Right ventricle myocardium inferior (tissue), 1 donor: ENCODE data around the gene FAM174C. TPM values are rescaled to one million over a fixed set of nuclear protein-coding genes. Genes with fewer than 3 reads are reported as not detected.

Experiments used
- ATAC-seq: fragments of 200-7000 bp; cut with Tn5 transposase; one replicate; pipeline ENCODE4 v1.9.1; 2020; ENCODE audit warnings: mild to moderate bottlenecking, moderate library complexity
- DNase-seq: peaks from one replicate; pipeline ENCODE4 v3.0.0; 2021; ENCODE audit errors: missing footprints
- intact Hi-C: fragments of 100-400 bp; cut with DNase I; formaldehyde crosslinking; loops from one replicate; pipeline ENCODE4 v1.11.0; 2022
- total RNA-seq: library from RNA; stranded (reverse); fragmentation: NEBNext Ultra II Directional; extraction: Animal tissue kit (Norgen Biotek cat#: 25700); gene quantifications from one replicate; pipeline ENCODE4 v1.2.1, GENCODE V29; 2021
- donor health status: DM: no; HTN: yes; CAD: no; lungs with severe emphysema.

FAM174C gene
- total RNA-seq, 1 donor from 2014 or later = 13.1 TPM

DNA sequence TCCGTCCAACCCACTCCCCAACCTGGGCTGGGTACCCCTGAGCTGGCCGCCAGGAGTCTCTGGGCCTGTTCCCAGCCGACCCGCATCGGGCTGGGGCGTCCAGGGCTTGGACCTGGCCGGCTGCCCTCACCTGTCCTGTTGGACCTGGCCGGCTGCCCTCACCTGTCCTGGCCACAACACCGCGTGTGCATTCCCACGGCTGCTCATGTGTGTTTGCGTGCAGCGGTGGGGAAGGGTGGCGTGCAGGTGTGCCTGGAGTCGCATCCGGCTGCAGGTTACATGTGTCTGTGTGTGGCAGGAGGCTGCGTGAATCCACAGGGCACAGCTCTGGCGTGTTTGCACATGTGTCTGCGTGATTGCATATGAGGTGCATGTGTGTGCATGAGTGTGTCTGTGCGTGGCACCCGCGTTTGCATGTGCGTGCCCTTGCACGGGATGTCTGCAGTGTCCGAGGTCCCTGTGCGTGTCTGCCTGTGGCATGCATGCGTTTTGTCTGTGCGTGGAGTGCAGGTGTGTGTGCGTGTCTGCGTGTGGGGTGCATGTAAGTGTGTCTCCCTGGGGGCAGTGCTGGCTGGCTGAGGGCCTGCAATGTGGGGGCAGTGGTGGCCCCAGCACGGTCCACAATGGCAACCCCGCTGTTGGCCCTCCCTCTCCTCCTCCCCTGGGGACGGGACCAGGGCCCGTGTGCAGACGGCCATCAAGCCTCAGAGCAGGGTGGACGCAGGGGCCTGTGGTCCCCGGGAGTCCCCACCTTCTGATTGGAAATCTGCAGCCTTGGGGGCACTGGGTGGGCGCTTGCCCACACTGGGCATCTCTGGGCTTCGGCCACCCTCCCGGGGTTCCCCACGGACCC lies 13.7 kb downstream of the FAM174C start:
- ATAC-seq (no peak), DNase-seq (no peak)
- intact Hi-C loops = no loop called here

GRCh38 chr19:1289686-1290025 lies 14.3 kb downstream of the FAM174C start:
- DNase-seq (no peak), ATAC-seq (no peak)
- intact Hi-C loops = no loop called here

GRCh38 chr19:1290196-1290702 lies 14.9 kb downstream of the FAM174C start:
- intact Hi-C loops = no loop called here
- DNase-seq (no peak), ATAC-seq (no peak)

DNA sequence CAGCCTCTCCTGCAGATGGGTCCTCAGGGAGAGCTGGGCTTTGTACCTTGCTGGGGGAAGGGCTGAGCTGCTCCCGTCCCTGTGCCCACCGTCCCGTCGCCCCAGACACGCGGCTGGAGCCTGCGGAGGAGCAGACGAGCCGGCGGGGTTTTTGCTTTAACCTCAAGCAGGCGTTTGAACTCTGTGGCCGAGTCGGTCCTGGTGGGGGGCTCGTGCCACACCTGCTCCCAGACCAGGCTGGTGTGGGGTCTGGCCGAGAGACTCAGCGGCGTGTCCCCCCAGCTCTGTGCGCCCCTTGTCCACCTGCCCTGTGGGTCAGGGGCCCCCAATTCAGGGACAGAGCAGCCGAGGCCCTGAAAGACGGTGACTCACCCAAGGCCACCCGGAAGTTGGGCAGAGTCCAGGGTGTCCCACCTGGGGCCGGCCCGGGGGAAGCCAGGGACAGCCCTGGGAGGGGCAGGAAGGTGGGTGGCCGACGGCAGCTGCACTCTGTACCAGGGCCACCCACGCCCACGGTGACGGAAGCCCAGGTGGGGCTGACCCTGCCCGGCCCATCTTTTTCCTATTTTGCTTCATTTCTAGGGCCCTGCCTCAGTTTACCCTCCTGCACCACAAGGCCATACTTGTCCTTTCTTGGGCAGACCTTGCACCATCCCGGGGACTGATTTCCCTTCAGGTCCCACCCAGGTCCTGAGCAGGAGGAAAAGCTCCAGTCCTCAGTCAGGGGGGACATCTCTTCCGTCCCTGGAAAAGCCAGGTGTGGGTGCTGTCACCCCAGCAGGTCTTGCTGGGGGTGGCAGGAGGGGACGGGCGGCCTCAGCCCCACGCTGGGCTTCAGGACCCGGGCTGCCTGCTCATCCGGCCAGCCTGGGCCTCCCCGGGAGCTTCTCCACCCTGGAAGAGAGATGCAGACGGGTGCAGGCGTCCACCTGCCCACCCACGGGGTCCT lies 15.6 kb downstream of the FAM174C start:
- DNase-seq (no peak), ATAC-seq (no peak)
- intact Hi-C loops = no loop called here

DNA sequence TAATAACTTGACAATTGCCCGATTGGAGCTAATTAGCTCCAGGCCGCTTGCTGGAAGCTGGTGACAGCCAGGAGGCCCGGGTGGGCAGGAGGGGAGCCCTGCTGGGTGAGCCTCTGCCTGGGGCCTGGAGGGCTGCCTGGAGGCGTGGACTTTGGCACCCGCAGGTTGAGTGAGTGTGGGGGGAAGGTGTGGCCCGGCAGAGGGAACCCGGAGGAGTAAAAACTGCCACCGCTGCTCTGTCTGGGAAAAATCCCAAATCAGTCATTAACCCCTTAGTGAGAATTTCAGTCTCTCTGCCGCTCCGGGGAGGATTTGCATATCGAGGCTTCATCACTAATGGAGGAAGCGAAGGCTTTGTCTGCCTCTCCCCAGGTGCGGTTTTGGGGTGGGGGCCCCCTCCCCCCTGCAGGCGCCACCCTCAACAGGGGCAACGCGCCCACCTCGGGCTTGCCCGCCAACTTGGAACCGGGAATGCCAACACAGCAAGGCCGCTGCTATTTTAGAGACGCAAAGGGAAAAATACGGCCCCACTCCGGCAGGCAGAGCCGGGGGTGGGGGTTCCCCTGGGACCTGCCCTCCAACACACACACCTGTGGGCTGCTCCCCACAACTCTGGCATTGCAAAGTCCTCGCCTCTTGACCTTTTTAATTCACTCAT lies 16.6 kb downstream of the FAM174C start:
- intact Hi-C loops = no loop called here

GRCh38 chr19:1292419-1293151 lies 17.3 kb downstream of the FAM174C start:
- DNase-seq (no peak), ATAC-seq (no peak)
- intact Hi-C loops = no loop called here

More for the DNA sequence above, 16.6 kb downstream of the FAM174C start:
- no peak for DNase-seq
- no peak for ATAC-seq

GRCh38 chr19:1293782-1294604 lies 18.7 kb downstream of the FAM174C start:
- DNase-seq (no peak), ATAC-seq (no peak)
- intact Hi-C loops = no loop called here

DNA sequence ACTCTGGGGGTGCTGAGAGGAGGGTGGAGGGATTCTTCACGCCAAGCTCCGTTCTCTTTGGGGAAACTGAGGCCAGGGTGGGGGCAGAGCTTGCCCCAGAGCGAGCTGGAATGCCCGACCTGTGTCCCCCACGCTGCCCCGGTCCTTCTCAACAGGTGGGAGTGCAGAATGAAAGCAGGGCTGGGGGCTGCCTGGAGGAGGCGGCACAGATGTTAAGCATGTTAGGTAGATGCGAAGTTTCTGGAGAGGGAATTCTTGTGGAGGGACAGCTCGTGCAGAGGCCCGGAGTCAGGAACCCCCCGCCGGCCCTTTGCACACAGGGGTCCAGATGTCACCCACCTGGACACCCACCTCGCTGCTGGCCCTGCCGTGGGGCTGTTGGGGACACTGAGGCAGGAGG lies 19.4 kb downstream of the FAM174C start:
- ATAC-seq (no peak), DNase-seq (no peak)
- intact Hi-C loops = no loop called here

- intact Hi-C loops = no loop called here
- ATAC-seq = no peak
- DNase-seq = no peak
Measured at GRCh38 chr19:1295169-1296012, 20.1 kb downstream of the FAM174C start.

DNA sequence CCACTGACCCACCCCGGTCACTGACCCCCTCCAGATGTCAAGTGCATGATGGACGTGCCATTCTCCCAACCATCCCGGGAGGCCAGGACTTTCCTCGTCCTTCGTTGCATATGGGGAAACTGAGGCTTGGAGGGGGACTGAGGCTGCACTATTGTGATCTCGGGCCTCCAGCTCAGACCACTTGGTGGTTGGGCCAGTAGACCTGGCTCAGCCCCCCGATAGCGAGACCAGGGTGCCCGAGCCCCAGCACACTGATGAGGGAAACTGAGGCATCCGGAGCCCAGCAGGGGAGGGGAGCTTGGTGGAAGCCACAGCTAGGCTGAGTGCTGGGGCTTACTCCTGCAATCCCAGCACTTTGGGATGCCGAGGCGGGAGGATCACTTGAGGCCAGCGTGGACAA lies 20.7 kb downstream of the FAM174C start:
- ATAC-seq = no peak
- no peak for DNase-seq
- intact Hi-C loops = no loop called here

DNA sequence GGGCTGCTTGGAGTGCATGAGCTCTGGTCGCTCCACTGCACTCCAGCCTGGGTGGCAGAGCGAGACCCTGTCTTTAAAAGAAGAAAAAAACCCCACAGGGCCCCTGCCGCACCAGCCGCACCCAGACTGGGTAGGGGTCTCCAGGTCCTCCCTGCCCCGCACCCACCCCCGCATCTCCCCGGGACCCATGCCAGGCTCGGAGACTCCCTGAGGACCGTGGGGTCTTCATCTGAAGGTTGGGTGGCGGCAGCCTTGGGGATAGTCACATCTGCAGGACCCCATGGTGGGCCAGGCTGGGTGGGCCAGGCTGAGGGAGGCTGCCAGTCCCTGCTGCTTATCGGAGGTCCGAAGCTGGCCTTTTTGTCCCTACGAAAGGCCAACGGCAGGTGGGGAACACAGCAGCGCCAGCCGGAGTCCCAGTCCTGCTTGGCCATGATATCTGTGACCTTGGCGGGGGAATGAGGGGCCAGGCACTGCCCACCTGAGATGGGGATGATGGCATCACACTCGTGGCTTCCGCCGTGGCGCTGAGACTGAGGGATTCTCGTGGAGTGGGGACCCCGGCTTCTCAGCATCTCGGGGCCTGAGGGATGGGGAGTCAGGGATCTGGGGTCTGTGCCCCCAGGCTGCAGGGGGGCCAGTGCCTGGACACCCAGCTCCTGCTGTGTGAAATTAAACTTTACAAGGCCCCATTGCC lies 21.4 kb downstream of the FAM174C start:
- DNase-seq = no peak
- intact Hi-C loops = no loop called here

DNA sequence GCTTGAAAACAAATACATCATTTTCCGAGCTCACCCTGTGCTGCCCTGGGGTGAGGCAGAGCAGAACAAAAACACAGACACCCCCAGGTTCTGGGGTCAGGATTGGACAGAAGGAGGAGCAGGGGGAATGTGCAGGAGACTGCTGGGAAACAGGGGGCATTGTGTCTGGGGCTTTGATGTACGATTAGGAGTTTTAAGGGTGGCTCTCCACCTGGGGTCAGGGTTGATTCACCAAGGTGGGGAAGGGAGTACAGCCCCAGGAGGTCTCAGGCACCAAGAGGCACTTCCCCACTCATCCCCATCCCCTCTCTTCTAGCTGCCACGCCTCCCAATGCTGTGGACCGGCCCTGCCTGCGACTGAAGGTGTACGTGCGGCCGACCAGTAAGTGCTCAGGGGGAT lies 22.9 kb downstream of the FAM174C start:
- intact Hi-C loops = no loop called here
- ATAC-seq (no peak), DNase-seq (no peak)

More for the DNA sequence above, 21.4 kb downstream of the FAM174C start:
- no peak for ATAC-seq

GRCh38 chr19:1299801-1300200 lies 24.5 kb downstream of the FAM174C start:
- intact Hi-C loops = no loop called here
- ATAC-seq (no peak), DNase-seq (no peak)

DNA sequence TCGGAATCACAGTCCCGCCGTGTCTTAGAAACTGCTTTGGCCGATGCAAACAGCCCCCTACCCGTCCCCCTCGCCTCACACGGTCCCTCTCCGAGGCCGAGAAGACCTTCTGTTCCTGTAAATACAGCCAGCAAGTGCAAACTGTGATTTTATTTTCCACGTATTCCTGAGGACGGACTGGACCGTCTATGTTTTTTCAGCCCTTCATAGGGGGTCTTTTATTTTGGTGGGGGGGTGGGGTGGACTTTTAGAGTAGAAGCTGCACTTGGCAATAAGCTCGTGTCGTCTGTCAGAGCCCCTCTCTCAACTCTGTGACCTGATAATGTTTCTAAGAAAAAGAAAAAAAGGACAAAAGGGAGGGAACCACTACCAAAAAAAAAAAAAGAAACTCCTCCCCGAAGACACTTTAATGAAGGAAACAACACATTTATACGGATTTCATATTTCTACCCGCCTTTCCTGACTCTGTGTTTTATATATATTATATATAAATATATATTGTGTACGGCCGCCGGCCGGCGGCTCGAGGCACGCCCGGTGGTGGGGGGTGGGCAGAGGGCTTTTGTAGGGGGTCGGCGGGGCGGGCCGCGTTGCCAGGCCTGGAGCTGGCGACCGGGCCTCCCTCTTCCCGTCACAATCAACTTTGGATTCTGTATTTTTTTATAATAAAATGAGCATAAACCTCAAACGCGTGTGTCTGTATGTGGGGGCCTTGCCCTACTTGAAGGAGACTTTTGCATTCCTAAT lies 25.6 kb downstream of the FAM174C start:
- intact Hi-C loops = no loop called here
- no peak for DNase-seq
- ATAC-seq = no peak

- ATAC-seq (no peak), DNase-seq (no peak)
- intact Hi-C loops = no loop called here
Measured at GRCh38 chr19:1302533-1303239, 27.4 kb downstream of the FAM174C start.
